Measurements from ENCODE around the gene ZFAND3.

DNA sequence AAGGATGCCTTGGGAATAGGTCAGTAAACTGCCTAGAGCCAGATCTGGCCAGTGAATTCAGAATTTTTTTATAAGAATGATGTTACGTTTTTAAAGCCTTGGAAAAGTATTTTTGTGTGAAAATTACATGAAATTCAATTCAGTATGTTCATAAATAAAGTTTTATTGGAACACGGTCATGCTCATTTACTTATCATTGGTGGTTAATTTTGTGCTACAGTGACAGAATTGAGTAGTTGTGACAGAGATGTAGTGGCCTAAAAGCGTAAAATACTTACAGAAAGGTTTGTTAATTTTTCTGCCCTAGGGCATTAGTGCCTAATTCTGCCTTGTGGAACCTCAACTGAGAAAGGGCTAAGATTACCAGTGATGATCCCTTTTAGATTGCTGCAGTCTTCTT, 28.2 kb downstream of the ZFAND3 start:
- TF ChIP-seq CTCF (conservative IDR thresholded peaks at IDR 0.05; ENCODE audit: low read depth, low read length) (no peak), EZH2 (IDR thresholded peaks at IDR 0.05; ENCODE audit: borderline replicate concordance, low read depth, low read length, poor library complexity, severe bottlenecking) (no peak)
